Activated CD4-positive, alpha-beta T cell treated with anti-CD3 and anti-CD28 coated beads for 36 hours (primary cell): ENCODE measurements around the gene C4orf33. TPM values are rescaled to one million over a fixed set of nuclear protein-coding genes. Genes with fewer than 3 reads are reported as not detected.

Experiments
- ATAC-seq: fragments of 200-7000 bp; cut with Tn5 transposase; one replicate; pipeline ENCODE4 v1.10.0; 2021; ENCODE audit warnings: mild to moderate bottlenecking, moderate library complexity
- CTCF ChIA-PET: fragments of 350-600 bp; sonication (Branson Sonifier 250); formaldehyde crosslinking; loops from one replicate; lab custom pipeline; 2021; ENCODE audit warnings: antibody characterized with exemption; lab: Charles Lee
- POLR2A ChIA-PET: fragments of 350-600 bp; sonication (Branson Sonifier 250); formaldehyde crosslinking; loops from one replicate; lab custom pipeline; 2021; ENCODE audit warnings: antibody characterized with exemption, inconsistent platforms; lab: Charles Lee
- DNase-seq: peaks from one replicate; pipeline ENCODE4 v3.0.0-alpha.2; 2020
- H3K27ac Mint-ChIP-seq: one replicate; pipeline ENCODE4 v1.8.0; 2021; ENCODE audit warnings: mixed read lengths
- H3K27me3 Mint-ChIP-seq: one replicate; pipeline ENCODE4 v1.8.0; 2021; ENCODE audit warnings: mixed read lengths
- H3K36me3 Mint-ChIP-seq: one replicate; pipeline ENCODE4 v1.8.0; 2021; ENCODE audit warnings: low read depth, mixed read lengths
- H3K4me1 Mint-ChIP-seq: one replicate; pipeline ENCODE4 v1.8.0; 2021; ENCODE audit warnings: mixed read lengths
- H3K4me3 Mint-ChIP-seq: one replicate; pipeline ENCODE4 v1.8.0; 2021; ENCODE audit warnings: mild to moderate bottlenecking, moderate library complexity, mixed read lengths
- H3K9me3 Mint-ChIP-seq: one replicate; pipeline ENCODE4 v1.8.0; 2021; ENCODE audit warnings: low read depth, mixed read lengths
- intact Hi-C, 2 experiments: fragments of 100-400 bp; cut with DNase I in 1 of 2; cut with micrococcal nuclease in 1 of 2; formaldehyde crosslinking; loops; one replicate each; pipeline versions ENCODE4 v1.14.2 to v1.15.1; 2022 to 2024; cut with DNase I, micrococcal nuclease
- total RNA-seq, 2 experiments: library from RNA; stranded (reverse); gene quantifications; one replicate each; pipeline ENCODE4 v1.2.3, GENCODE V29; 2021

C4orf33 gene
- total RNA-seq, 2 experiments from 2014 or later = 14.8 to 16.9 TPM

DNA sequence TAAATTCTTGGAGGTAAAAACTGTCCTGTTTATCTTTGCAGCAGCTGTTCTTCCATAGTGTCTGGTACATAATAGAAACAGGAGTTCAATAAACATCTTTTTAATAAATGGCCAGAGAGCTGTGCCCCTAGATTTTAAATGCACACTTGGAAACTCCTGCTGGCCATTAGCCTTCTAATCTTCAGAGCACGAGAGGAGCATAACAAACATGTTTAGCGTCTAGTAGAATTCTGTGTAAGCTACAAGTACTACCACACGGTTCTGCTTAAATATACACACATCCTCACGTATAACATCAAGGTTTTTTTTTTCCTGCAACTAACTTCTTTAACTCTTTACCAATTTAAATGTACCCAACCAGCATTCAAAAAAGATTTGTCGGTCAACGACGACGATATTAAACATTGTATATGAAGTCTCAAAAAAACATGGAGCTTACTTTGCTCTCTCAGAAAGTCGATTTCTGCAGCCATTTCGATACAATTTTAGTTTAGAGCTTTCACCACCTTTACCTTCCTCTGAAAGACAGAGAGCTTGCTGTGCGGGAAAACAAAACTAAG is 3.2 kb upstream of the C4orf33 start:
- H3K27me3 Mint-ChIP-seq = no peaks in the 10 kb centered on the region
- intact Hi-C loops = loop anchor here (1.0 to 5.0 kb wide), 8 partner anchors 230 to 1210 kb away; partner anchors contain the start of genes ABHD18 (in 1 of the 2), MFSD8 (in 1 of the 2) and PLK4 (in 1 of the 2)
- ChIA-PET POLR2A (interaction anchor here (0.6 to 1.7 kb wide), 4 partner anchors 13 to 804 kb away, joined by 3 to 13 read pairs (median 4); no protein-coding TSS in a partner anchor), CTCF (interaction anchor here (0.5 to 1.4 kb wide), 6 partner anchors 33 to 887 kb away, joined by 3 to 4 read pairs (median 3); no protein-coding TSS in a partner anchor)
- no peak overlapping the region for H3K27ac Mint-ChIP-seq
- no peaks in the 10 kb centered on the region for H3K9me3 Mint-ChIP-seq
- no peak for ATAC-seq
- H3K4me1 Mint-ChIP-seq = peaks cover 30% of the 10 kb centered on the region
- no peak for DNase-seq
- H3K36me3 Mint-ChIP-seq = peaks cover 3% of the 10 kb centered on the region
- H3K4me3 Mint-ChIP-seq = no peak overlapping the region

DNA sequence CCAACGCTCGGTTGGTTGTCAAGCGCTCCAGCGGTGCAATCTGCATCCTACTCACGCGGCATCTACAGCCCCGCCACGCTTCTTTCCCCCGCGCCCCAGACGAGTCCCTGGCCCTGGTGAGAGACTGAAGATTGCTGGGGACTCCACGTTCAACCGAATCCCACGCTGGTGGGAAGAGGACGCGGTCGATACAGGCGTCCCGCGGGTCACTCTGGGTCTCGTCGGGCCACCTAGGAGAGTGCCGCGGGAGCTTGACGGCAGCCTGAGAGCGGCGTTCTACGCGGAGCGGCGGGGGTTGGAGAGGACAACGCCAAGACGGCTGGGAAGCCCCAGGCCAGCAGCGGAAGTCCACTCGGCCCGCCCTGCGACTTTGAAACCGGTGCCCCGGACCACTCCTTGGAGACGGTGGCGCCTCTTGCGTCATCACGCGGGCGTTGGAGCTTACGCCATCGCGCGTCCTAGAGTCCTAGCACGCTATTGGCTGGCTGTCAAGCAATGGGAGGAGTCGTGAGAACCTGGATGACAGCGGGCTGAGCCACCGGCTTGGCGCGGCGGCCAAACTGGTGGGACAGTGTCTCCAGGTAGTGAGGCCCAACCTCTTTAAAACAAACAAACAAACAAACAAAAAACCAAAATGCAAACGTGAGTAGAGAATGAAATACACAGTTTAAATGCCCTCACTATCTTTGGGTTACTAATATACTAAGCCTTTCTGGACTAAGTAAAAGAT is 2.6 kb upstream of the C4orf33 start, which contains the start of gene SCLT1:
TSS of gene SCLT1 (minus strand) at position 349 of the 730 bp plus-strand sequence. CDS start 436 bp downstream, outside the sequence.
- peak; percentile 98 for DNase-seq
- H3K4me3 Mint-ChIP-seq = no peak within 1 kb of the TSS
- ATAC-seq = peak; percentile 94
- peaks cover 3% of the 10 kb centered on the region for H3K36me3 Mint-ChIP-seq
- H3K27me3 Mint-ChIP-seq = no peaks in the 10 kb centered on the region
- POLR2A ChIA-PET = interaction anchor here (0.6 to 1.7 kb wide), 4 partner anchors 13 to 707 kb away, joined by 3 to 13 read pairs (median 4); no protein-coding TSS in a partner anchor
- intact Hi-C loops = loop anchor here (1.0 to 5.0 kb wide), 8 partner anchors 231 to 1211 kb away; partner anchors contain the start of genes ABHD18 (in 1 of the 2), MFSD8 (in 1 of the 2) and PLK4 (in 1 of the 2)
- CTCF ChIA-PET = interaction anchor here (0.5 to 1.4 kb wide), 5 partner anchors 24 to 804 kb away, joined by 3 to 4 read pairs (median 3); no protein-coding TSS in a partner anchor
- H3K27ac Mint-ChIP-seq = peak within 1 kb of the TSS; percentile 35
- no peaks in the 10 kb centered on the region for H3K9me3 Mint-ChIP-seq
- H3K4me1 Mint-ChIP-seq = peaks cover 27% of the 10 kb centered on the region

DNA sequence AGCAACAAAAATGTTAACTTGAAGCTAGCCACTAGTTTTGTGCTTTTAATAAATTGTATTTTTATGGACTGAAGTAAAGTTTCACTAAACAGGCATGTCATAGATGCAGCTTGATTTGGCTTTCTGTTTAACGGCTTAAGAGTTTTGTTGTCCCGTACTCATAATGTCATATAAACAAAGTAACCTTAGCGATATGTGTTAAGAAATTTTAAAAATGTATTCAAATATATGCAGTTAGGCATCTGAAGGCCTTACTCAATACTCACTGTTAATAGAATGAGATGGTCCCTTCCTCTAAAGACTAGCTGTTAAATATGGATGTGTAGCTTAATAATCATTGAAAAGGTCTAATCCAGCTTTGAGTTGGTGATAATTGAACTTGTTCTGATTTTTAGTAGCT is 1.6 kb upstream of the C4orf33 start:
- Mint-ChIP-seq H3K27me3 (no peaks in the 10 kb centered on the region), H3K9me3 (no peaks in the 10 kb centered on the region), H3K36me3 (peaks cover 3% of the 10 kb centered on the region), H3K4me1 (peaks cover 17% of the 10 kb centered on the region), H3K4me3 (no peak overlapping the region), H3K27ac (peak overlapping the region; percentile 35)
- ATAC-seq (no peak), DNase-seq (no peak)
- intact Hi-C loops = loop anchor here (2.0 to 5.0 kb wide), 3 partner anchors 902 to 1212 kb away; partner anchors contain the start of genes LARP1B (in 1 of the 2) and PLK4 (in 1 of the 2)
- POLR2A ChIA-PET = interaction anchor here (0.5 to 1.7 kb wide), 3 partner anchors 12 to 791 kb away, joined by 3 to 13 read pairs (median 3); no protein-coding TSS in a partner anchor
- CTCF ChIA-PET = interaction anchor here (0.7 kb wide), 2 partner anchors 16 to 23 kb away, joined by 3 read pairs; no protein-coding TSS in a partner anchor

DNA sequence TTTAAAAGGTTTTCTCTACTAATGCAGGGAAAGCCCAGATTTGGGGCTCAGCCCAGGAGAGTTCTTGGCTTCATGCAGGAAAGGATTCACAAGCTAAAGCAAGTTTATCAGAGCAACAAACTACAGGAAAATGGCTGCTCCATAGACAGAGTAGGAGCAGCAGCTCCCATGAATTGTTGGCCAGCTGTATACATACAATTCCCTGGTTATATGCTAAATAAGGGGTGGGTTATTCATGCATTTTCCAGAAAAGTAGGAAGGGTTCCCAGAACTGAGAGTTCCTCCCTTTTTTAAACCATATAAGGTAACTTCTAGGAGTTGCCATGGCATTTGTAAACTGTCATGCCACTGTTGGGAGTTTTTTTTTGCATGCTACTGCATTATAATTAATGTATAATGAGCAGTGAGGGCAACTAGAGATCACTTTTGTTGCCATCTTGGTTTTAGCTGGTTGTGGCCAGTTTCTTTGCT is 2.6 kb downstream of the C4orf33 start:
- CTCF ChIA-PET = interaction anchor here (0.7 kb wide), 1 partner anchor 315 kb away, joined by 5 read pairs; no protein-coding TSS in a partner anchor
- DNase-seq (no peak), ATAC-seq (no peak)
- POLR2A ChIA-PET = no interaction called here
- H3K27ac Mint-ChIP-seq = no peak overlapping the region
- intact Hi-C loops = no loop called here
- H3K9me3 Mint-ChIP-seq = no peaks in the 10 kb centered on the region
- H3K36me3 Mint-ChIP-seq = peaks cover 4% of the 10 kb centered on the region
- H3K27me3 Mint-ChIP-seq = no peaks in the 10 kb centered on the region
- H3K4me1 Mint-ChIP-seq = peaks cover 14% of the 10 kb centered on the region
- no peak overlapping the region for H3K4me3 Mint-ChIP-seq

DNA sequence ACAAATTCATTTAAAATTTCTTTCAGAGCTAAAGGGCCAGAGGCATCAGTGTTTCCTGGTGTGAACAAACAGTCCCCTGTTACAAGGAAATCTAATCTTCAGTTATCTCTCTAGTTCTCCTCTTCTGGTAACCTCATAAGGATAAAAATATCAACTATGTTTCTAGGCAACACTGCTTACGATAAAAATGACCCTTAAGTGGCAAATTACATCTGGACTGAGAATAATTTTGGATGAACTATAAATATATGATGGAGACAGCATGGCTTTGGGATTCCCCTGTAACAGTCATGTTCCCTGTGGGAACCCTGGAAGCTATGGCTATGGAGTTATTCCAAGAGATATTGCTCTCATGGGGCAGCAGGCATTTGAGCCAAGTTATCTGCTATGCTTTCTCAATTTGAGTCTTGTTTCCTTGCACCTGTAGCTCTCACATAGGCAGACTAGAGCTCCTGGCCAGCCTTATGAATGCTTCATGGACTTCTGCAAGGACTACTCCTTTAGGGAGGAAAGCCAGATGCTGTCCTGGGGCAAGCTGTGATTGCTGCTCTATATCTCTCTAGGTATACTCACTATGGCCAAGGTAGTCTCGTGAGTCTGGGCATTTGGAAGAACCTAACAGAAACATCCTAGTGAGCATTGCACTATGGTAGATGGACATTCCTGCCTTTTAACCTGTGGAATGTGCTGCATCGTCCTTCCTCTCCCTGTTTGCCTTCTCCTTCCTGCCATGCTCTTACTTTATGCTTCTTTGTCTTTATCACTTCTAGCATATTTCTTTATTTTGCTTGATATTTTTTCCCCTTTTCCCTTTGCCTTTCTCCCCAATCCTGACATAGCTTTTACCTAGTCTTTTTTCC is 14.2 kb downstream of the C4orf33 start:
- ChIA-PET CTCF (interaction anchor here (0.7 to 1.2 kb wide), 2 partner anchors 13 to 16 kb away, joined by 3 read pairs; no protein-coding TSS in a partner anchor), POLR2A (no interaction called here)
- DNase-seq (no peak), ATAC-seq (no peak)
- H3K4me1 Mint-ChIP-seq = no peaks in the 10 kb centered on the region
- intact Hi-C loops = loop anchor here in 1 of 2 experiments (10.0 kb wide), 1 partner anchor 555 kb away; no protein-coding TSS in a partner anchor
- H3K27me3 Mint-ChIP-seq = no peaks in the 10 kb centered on the region
- peaks cover 2% of the 10 kb centered on the region for H3K36me3 Mint-ChIP-seq
- no peaks in the 10 kb centered on the region for H3K9me3 Mint-ChIP-seq
- H3K27ac Mint-ChIP-seq = no peak overlapping the region
- H3K4me3 Mint-ChIP-seq = no peak overlapping the region

DNA sequence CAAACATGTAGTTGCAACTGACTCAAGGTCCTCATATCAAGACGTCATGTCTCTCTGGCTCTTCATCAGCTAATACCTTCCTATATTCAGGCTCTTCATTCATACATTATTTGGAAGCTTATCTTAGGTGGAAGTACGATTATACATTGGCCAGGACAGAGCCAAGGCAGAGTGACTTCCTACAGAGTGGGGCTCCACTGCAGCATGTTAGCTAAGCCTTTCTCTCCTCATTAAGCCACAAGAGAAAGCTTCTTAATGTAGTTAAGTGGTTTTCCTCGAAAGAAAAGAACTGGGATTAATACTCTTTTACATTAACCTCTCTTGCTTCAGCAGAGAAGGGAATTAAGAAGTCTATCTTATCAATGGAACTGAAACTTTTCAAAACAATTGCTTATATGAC is 15.0 kb downstream of the C4orf33 start:
- ChIA-PET CTCF (interaction anchor here (1.2 kb wide), 1 partner anchor 16 kb away, joined by 3 read pairs; no protein-coding TSS in a partner anchor), POLR2A (no interaction called here)
- intact Hi-C loops = no loop called here
- Mint-ChIP-seq H3K4me3 (no peak overlapping the region), H3K27me3 (no peaks in the 10 kb centered on the region), H3K4me1 (no peaks in the 10 kb centered on the region), H3K36me3 (peaks cover 2% of the 10 kb centered on the region), H3K27ac (no peak overlapping the region), H3K9me3 (no peaks in the 10 kb centered on the region)
- ATAC-seq (no peak), DNase-seq (no peak)

DNA sequence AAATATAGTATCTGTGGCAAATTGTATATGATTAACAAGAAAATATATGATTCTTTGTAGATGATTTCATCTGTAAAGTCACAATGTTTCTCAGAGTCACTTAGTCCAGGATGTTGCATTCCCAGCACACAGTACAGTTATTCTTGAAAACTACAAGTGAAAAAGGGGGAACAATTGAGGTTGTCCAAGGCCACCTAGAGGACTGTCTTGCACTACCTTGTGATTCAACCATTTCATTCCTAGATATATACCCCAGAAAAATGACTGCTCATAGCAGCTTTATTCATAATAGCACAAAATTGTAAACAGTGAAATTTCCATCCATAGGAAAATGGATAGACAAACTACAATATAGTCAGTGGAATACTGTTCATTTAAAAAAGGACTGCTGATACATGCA is 16.0 kb downstream of the C4orf33 start:
- Mint-ChIP-seq H3K4me1 (no peaks in the 10 kb centered on the region), H3K27me3 (no peaks in the 10 kb centered on the region), H3K36me3 (peaks cover 2% of the 10 kb centered on the region), H3K9me3 (no peaks in the 10 kb centered on the region), H3K27ac (no peak overlapping the region), H3K4me3 (no peak overlapping the region)
- intact Hi-C loops = no loop called here
- CTCF ChIA-PET = no interaction called here
- ATAC-seq (no peak), DNase-seq (no peak)
- POLR2A ChIA-PET = no interaction called here

DNA sequence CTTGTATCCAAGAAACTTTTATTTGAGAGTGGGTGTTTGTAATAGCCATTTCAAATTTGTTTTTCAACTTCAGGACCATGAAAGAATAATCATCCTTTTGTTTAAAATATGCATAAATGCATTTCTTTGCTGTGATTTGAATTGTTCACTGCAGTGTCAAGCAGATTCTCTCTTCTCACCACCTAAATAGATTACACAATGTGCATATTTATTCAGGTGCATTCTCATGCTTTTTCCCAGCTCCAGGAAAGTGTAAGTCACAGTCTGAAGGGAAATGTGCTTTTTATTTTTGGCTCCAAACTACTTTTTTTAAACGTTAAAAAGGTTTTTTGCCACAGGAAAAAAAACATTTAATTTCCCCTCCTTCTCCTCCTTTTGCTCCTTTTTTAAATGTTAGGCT is 17.5 kb downstream of the C4orf33 start:
- DNase-seq (no peak), ATAC-seq (no peak)
- no peak overlapping the region for H3K27ac Mint-ChIP-seq
- intact Hi-C loops = no loop called here
- ChIA-PET CTCF (no interaction called here), POLR2A (no interaction called here)
- H3K27me3 Mint-ChIP-seq = no peaks in the 10 kb centered on the region
- H3K36me3 Mint-ChIP-seq = peaks cover 2% of the 10 kb centered on the region
- no peaks in the 10 kb centered on the region for H3K4me1 Mint-ChIP-seq
- H3K9me3 Mint-ChIP-seq = no peaks in the 10 kb centered on the region
- no peak overlapping the region for H3K4me3 Mint-ChIP-seq

DNA sequence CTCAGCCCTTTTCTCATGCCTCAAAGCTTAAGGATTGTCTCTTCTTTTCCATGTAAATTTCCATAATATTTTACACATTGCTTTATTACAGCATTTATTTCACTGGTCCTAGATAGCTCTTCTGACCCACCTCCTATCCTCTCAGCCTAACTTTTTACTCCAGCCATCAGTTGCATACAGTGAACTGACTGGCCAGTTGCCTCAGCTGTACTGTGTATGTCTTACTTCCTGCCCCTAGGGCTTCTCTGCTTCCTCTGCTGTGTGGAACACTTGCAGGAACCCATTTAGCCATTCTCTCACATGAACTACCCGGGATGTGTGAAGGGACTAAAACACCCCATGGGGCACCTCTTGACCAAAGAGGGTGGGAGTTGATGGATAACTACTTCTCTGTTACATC is 18.0 kb downstream of the C4orf33 start:
- Mint-ChIP-seq H3K36me3 (peaks cover 2% of the 10 kb centered on the region), H3K9me3 (no peaks in the 10 kb centered on the region), H3K4me1 (no peaks in the 10 kb centered on the region), H3K27ac (no peak overlapping the region), H3K27me3 (no peaks in the 10 kb centered on the region), H3K4me3 (no peak overlapping the region)
- DNase-seq (no peak), ATAC-seq (no peak)
- intact Hi-C loops = no loop called here
- ChIA-PET POLR2A (no interaction called here), CTCF (interaction anchor here (0.6 kb wide), 1 partner anchor 163 kb away, joined by 3 read pairs; no protein-coding TSS in a partner anchor)

DNA sequence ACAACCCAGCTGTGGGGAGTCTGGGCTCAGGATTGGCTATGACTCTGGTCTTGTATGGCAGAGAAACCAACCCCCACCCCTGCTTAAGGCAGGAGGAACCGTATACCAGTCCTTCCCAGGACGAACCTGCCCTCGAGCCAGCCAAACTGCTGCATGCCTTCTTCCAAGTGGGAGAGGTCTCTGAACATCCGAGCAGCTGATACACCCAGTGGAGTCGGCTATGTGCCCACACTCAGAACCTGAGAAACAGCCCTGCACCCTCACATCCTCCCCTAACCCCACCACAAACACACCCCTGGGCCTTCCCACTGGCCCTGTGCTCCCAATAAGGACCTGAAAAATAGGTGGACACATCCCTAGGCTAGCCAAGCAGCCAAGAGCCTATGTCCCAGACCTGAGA is 21.8 kb downstream of the C4orf33 start:
- Mint-ChIP-seq H3K27ac (no peak overlapping the region), H3K27me3 (no peaks in the 10 kb centered on the region), H3K36me3 (no peaks in the 10 kb centered on the region), H3K9me3 (no peaks in the 10 kb centered on the region), H3K4me3 (no peak overlapping the region), H3K4me1 (no peaks in the 10 kb centered on the region)
- POLR2A ChIA-PET = no interaction called here
- intact Hi-C loops = no loop called here
- ATAC-seq (no peak), DNase-seq (no peak)
- CTCF ChIA-PET = interaction anchor here (0.6 kb wide), 1 partner anchor 24 kb away, joined by 3 read pairs; no protein-coding TSS in a partner anchor
